Lung microvascular endothelial cell (primary cell): Measurements from ENCODE around the gene SNX21. TPM values are rescaled to one million over a fixed set of nuclear protein-coding genes. Genes with fewer than 3 reads are reported as not detected.

Source experiments
- DNase-seq, 2 donors: peaks; one replicate each; pipeline versions ENCODE4 v3.0.0 to v3.0.0-alpha.2; 2010; ENCODE audit warnings: low read depth in 2 of 2
- total RNA-seq: library from RNA; depleted of rRNA; stranded (reverse); fragments of >200 nt; gene quantifications from 2 replicates; pipeline ENCODE4 v1.2.1, GENCODE V29; 2014

Gene SNX21
- total RNA-seq, 1 donor from 2014 or later: 11.9 TPM

DNA sequence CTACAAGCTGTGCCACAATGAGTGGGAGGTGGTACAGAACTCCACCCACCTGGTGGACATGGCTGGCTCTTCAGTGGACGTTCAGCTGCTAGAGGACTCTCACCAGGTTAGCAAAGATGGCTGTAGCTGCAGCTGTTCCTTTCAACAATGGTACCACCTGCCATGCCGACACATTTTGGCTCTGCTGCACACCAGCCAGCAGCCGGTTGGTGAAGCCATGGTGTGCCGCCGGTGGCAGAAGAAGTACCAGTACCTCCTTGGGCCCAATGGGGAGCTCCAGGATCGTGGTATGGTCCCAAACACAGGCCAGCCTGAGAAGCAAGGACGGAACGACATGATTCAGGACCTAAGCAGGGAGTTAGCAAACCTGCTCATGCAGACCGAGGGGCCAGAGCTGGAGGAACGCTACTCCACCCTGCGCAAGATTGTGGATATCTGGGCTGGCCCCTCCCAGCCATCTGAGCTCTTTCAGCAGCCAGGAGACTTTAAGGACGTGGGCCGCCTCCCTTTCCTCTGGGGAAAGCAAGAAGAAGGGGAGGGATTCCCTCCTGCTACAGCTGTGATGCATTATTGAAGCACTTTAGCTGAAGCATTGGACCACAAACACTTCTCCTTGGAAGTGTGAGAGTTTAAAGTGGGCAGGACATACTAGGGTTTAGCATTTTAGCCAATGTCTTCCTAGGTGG lies 44.6 kb downstream of the SNX21 start:
- no peak for DNase-seq

DNA sequence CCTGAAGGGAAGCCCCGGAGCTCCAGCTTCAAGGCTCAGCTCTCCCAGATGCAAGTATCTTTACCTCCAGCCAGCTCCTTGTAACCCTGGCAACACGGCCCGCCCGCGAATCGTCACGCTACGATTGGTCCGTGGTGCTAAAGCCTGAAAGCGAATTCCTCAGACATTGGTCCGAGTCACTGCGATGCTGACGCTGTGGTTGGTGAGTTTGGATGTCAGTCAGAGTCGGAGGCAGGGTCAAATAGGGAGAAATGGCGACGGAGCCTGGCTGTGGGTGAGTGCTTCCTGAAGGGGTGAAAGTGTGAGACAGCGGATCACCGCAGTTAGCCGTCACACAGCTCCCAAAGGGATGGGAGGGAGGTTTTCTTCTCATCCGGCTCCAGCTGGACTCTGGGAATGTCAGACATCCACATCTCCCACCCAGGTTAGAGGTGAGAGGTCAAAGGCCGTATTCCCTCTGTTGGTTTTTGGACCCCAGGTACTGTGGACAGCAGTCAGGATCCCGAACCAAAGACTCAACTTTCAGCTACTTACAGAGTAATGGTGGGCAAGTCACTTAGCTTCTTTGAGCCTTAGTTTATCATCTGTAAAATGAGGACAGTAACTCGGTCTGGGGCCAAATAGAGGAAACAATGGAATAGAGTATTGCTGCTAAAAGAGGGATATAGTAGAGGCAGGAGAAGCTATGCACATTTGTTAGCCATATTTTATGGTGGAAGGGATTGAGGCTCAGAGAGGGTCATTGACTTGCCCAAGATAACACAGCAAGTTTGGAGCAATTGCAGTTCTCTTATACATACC lies 47.6 kb downstream of the SNX21 start, which contains the start of gene ZSWIM1:
Gene ZSWIM1, plus strand, starts transcription at position 240 of the 801 bp plus-strand sequence. CDS start 1,366 bp downstream, outside the sequence.
- DNase-seq: peak; percentile 99

DNA sequence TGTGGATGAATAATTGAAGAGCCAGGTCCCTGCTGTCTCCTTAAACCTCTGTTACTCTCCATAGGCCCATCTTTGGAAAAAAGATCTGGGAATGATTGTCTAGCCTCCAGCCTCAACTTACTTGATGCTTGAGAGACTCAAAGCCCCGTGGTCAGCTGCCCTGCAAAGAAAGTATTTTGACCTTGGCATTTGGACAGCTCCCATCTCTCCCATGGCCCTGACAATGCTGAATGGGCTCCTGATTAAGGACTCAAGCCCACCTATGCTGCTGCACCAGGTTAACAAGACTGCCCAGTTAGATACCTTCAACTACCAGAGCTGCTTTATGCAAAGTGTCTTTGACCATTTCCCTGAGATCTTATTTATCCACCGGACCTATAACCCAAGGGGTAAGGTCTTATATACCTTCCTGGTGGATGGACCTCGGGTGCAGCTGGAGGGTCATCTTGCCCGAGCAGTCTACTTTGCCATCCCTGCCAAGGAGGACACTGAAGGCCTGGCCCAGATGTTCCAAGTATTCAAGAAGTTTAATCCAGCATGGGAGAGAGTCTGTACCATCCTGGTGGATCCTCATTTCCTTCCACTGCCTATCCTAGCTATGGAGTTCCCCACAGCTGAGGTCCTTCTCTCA lies 49.0 kb downstream of the SNX21 start:
- no peak for DNase-seq

DNA sequence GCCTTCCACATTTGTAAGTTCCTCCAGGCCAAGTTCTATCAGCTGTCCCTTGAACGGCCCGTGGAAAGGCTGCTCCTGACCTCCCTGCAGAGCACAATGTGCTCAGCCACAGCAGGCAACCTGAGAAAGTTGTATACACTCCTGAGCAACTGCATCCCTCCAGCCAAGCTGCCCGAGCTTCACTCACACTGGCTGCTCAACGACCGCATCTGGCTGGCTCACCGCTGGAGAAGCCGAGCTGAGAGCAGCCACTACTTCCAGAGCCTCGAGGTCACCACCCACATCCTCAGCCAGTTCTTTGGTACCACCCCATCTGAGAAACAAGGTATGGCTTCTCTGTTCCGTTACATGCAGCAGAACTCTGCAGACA lies 49.5 kb downstream of the SNX21 start:
- DNase-seq: no peak

DNA sequence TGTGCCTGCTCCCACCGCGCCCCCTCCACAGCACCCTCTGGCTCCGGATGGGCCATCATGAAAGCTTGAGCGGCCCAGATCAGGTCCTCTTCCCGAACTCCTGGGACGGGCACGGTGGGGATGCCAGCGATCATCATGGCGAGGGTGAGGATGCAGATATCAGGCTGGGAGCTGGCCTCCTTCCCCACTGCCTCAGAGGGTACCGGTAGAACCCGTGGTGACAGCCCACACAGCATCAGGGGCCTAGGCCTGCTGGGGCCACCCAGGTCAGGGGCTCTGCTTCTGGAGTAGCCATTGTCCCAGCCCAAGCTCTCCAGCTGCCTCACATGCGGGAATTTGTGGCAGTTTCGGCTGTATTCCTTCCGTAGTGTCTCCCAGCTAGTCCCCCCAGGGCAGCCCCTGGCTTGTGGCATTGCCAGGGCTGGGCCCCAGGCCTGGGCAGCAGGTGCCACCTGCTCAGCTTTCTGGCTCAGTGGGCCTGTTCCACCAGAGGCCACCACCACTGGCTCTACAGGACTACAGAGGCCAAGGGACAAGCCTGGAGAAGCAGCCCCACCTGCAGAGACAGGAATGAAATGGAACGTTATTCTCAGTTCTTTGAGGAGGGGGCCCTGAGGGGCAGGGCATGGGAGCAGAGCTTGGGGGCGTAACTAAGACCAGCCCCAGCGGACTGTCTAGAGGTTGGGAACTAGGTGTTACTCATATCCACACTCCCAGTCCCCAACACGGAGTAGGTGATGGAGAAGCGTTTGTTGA lies 53.2 kb downstream of the SNX21 start:
- DNase-seq: no peak

DNA sequence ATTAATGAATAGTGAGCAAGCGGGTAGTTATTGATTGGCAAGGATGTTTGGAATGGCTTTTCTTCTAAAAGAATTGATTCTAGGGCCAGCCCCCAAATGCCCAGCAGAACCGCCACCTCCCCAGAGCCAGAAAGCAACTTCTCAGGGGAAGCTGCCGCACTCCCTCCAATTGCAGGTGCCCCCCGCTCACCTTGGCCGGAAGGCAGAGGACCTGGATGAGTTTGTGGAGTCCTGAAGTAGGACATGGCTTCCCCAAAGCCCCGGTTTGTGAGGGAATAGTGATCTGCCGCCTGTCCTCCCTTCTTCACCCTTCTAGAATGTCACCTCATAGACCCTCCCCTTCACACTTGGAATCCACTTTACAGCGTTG lies 53.7 kb downstream of the SNX21 start, which contains the start of gene SPATA25:
Gene SPATA25, minus strand, starts transcription at position 277 of the 370 bp plus-strand sequence. Its CDS starts 32 bp downstream, at position 245.
- DNase-seq: no peak

DNA sequence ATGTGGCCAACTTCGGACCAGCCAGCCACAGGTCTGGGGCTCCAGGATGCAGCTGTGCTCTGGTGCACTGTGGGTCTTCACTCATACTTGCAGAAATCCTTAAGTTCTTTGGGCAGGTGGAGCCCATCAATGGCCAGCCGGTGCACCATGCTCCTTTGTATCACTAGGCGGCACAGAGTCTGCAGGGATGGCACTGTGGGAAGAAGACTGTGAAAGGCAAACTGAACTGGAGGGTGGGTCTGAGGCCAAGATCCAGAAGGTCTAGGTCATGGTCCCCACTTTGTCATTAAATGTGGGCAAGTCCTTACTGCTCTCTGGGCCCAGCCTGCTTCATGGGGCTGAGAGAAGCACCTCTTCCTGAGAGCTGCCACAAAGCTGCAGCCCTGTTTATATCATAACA lies 55.1 kb downstream of the SNX21 start:
- no peak for DNase-seq

DNA sequence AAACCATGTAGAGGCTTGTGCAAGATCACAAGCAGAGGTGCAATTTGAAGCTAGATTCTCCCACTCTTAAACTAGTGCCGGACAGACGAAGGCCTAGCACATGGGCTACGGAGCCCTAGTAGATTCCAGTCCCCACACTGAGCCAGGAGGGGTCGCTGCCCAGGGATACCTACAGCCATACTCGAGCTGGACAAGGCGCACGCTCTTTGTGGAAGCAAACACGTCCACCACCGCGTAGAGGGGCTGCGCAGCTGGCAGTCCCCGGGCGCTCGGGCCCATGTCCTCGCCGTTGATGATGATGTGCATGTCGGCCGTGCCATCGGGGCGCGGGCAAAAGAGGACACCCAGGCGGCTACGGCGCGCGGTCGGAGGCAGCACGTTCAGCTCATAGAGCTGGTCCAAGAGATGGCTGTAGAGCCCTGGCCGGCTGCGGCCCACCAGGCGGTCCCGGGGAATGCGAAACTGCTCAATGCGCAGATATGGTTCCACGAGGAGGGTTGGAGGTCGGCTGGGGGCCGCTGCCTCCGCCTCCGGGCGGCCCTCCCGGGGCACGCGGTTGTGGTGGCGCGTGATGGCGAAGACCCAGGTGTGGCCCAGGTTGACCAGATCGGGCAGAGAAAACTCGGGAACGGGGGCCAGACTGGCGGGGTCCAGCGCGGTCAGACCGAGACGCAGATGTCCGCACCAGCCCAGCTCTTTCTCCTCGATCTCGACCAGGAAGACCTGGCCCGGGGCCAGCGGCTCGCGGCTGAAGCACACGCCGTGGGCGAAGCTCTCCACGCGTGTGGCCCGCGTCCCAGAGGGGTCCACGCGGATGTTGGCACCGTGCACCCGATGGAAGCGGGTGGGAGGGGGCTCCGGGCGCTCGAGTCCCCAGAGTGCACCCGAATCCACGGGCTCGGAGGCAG lies 56.7 kb downstream of the SNX21 start:
- peak; percentile 92 to 94 for DNase-seq

DNA sequence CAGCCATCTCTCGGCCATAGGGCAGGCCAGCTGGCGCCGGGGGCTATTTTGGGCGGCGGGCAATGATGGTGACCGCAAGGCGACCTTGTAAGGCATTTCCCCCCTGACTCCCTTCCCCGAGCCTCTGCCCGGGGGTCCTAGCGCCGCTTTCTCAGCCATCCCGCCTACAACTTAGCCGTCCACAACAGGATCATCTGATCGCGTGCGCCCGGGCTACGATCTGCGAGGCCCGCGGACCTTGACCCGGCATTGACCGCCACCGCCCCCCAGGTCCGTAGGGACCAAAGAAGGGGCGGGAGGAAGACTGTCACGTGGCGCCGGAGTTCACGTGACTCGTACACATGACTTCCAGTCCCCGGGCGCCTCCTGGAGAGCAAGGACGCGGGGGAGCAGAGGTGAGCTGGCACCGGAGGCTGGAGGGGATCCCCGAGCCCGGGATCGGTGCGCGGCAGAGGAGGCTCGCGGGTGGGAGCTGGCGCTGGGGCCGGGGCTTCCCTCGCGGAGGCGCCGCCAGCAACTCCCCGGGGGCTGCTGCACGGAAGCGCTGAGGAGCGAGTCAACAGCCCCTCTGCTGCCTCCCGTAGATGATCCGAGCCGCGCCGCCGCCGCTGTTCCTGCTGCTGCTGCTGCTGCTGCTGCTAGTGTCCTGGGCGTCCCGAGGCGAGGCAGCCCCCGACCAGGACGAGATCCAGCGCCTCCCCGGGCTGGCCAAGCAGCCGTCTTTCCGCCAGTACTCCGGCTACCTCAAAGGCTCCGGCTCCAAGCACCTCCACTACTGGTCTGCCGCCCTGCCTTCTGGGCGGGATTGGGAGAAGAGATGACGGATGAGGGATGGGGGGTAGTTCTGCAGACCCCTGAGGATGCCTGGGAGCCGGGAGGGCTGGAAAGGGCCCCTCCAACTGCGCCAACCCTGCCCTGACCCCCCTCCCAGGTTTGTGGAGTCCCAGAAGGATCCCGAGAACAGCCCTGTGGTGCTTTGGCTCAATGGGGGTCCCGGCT lies 57.7 kb downstream of the SNX21 start, which contains the start of the genes CTSA and NEURL2:
Gene CTSA, plus strand, starts transcription at position 351 of the 999 bp plus-strand sequence. Its CDS starts 234 bp downstream, at position 585.
Gene NEURL2, minus strand, starts transcription at position 224 of the 999 bp plus-strand sequence. Its CDS starts 217 bp downstream, at position 7.
- peak; percentile 93 for DNase-seq

DNA sequence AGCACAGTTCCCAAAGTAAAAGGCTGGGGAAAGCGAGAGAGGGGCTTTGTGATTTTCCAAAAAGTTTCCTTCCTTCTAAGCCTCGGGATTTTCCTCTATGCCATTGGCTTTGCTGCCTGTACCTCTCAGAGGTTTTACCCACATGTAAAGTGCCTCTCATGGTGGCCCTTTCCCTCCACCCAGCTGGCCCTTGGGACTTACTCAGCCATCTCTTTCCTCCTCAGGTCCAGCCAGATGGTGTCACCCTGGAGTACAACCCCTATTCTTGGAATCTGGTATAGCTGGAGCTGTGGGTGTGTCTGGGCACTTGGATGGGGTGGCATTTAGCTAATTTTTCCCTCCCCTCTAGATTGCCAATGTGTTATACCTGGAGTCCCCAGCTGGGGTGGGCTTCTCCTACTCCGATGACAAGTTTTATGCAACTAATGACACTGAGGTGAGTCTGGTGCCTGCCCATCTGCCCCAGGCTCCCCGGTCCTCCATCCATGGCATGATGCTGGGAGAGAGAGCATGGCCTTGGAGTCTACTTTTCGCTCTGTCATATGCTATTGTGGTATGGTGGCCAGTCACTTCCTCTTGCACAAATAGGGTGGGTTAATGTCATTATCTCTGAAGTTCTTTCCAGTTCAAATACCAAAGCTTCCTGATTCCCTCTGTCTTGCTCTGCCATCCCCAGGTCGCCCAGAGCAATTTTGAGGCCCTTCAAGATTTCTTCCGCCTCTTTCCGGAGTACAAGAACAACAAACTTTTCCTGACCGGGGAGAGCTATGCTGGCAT lies 58.6 kb downstream of the SNX21 start:
- peak in 1 of 2 donors; percentile 39 for DNase-seq

Other genes with a start within 250 kb of the SNX21 start
- not detected in 2 replicates for gene WFDC10A, start 204.1 kb upstream of the SNX21 start, total RNA-seq
- gene WFDC9, start 202.5 kb upstream of the SNX21 start, total RNA-seq: not detected in 2 replicates
- gene WFDC11, start 163.6 kb upstream of the SNX21 start, total RNA-seq: not detected in 2 replicates
- gene WFDC13, start 131.8 kb upstream of the SNX21 start, total RNA-seq: not detected in 2 replicates
- not detected in 2 replicates for gene WFDC10B, start 128.8 kb upstream of the SNX21 start, total RNA-seq
- gene SPINT4, start 111.5 kb upstream of the SNX21 start, total RNA-seq: not detected in 2 replicates
- gene WFDC3, start 41.9 kb upstream of the SNX21 start, total RNA-seq: not detected in 2 replicates
- 14.4 and 15.1 TPM in 2 replicates for gene DNTTIP1, start 41.8 kb upstream of the SNX21 start, total RNA-seq
- gene UBE2C, start 21.2 kb upstream of the SNX21 start, total RNA-seq: 4.2 and 10.7 TPM in 2 replicates
- not detected in 2 replicates for gene TNNC2, start 6.5 kb upstream of the SNX21 start, total RNA-seq
- 25.7 and 35.3 TPM in 2 replicates for gene ACOT8, start 23.6 kb downstream of the SNX21 start, total RNA-seq
- gene ZSWIM3, start 23.8 kb downstream of the SNX21 start, total RNA-seq: 5.0 and 7.9 TPM in 2 replicates
- 2.4 and 4.0 TPM in 2 replicates for gene ZSWIM1, start 47.4 kb downstream of the SNX21 start, total RNA-seq
- gene SPATA25, start 53.8 kb downstream of the SNX21 start, total RNA-seq: 0.44 and 0.79 TPM in 2 replicates
- gene NEURL2, start 57.4 kb downstream of the SNX21 start, total RNA-seq: 2.2 and 3.0 TPM in 2 replicates
- gene CTSA, start 57.5 kb downstream of the SNX21 start, total RNA-seq: 40.8 and 64.1 TPM in 2 replicates
- gene PLTP, start 78.4 kb downstream of the SNX21 start, total RNA-seq: 4.4 and 4.8 TPM in 2 replicates
- gene PCIF1, start 100.9 kb downstream of the SNX21 start, total RNA-seq: 7.8 and 9.5 TPM in 2 replicates
- gene ZNF335, start 138.4 kb downstream of the SNX21 start, total RNA-seq: 4.4 and 8.9 TPM in 2 replicates
- under 0.01 TPM in 1 of 2 replicates, not detected in the other for gene MMP9, start 175.1 kb downstream of the SNX21 start, total RNA-seq
- 0.20 and 0.44 TPM in 2 replicates for gene SLC12A5, start 195.4 kb downstream of the SNX21 start, total RNA-seq